HG03025 (cell line): Measurements from ENCODE around the gene NDC1.
"Not testable (repeated sequence)": the region's sequence is repeated elsewhere in the genome, so short reads cannot be mapped to it uniquely, and the experiment has no call there.

Experiments used
- ATAC-seq: cut with Tn5 transposase; IDR thresholded peaks from one replicate; pipeline ENCODE4 v1.9.1; 2021; ENCODE audit warnings: mild to moderate bottlenecking, moderate library complexity; ENCODE audit not compliant: unreplicated experiment, low FRiP score

NDC1 gene, protein sequence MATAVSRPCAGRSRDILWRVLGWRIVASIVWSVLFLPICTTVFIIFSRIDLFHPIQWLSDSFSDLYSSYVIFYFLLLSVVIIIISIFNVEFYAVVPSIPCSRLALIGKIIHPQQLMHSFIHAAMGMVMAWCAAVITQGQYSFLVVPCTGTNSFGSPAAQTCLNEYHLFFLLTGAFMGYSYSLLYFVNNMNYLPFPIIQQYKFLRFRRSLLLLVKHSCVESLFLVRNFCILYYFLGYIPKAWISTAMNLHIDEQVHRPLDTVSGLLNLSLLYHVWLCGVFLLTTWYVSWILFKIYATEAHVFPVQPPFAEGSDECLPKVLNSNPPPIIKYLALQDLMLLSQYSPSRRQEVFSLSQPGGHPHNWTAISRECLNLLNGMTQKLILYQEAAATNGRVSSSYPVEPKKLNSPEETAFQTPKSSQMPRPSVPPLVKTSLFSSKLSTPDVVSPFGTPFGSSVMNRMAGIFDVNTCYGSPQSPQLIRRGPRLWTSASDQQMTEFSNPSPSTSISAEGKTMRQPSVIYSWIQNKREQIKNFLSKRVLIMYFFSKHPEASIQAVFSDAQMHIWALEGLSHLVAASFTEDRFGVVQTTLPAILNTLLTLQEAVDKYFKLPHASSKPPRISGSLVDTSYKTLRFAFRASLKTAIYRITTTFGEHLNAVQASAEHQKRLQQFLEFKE

DNA sequence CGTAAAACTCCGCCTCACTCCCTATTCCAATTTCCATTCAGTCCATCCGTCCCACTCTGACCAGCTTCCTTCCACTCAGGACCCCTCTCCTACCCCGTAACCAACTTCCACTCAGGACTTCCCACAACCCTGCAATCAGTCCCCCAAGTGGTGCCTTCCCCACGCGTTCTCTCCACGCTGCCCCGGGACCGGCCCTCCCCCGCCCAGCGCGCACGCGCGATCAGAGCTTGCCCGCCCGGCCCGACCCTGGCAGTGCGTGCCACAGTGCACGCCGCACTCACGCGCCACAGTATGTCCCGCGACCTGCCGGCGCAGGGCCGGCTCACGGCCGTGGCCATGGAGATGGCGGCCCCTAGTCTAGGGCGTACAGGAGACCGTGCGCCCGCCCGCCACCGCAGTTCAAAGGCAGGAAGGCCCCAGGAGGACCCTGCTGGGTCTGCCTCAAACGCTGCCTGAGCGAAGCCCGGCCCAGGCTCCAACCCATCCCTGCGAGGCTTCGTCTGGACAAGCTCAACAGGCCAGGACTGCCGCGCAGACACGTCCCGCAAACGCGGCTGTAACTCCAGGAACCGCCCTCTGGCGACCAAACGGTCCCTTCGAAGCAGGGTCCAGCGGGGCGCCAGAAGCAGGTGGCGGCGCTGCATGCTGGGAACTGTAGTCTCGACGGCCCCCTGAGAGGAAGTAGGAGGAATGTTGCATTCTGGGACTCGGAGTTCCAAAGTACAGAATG, at the start of gene NDC1:
Gene NDC1, minus strand, starts transcription at position 373 of the 730 bp plus-strand sequence. Its CDS starts 35 bp downstream, at position 338.
- ATAC-seq: peak; percentile 86

DNA sequence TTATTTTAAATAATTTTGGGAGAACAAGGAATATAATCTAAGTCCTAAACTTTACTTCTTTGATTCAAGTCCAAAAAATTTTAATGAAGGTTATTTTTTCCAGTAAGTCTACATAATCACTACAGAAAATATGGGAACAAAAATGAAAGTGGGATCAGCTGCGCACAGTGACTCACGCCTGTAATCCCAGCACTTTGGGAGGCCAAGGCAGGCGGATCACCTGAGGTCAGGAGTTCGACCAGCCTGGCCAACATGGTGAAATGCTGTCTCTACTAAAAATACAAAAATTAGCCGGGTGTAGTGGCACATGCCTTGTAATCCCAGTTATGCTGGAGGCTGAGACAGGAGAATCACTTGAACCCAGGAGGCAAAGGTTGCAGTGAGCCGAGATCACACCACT, 45.5 kb upstream of the NDC1 start:
- not testable (repeated sequence) for ATAC-seq

GRCh38 chr1:53881853-53882252, 43.8 kb upstream of the NDC1 start:
- not testable (repeated sequence) for ATAC-seq

- ATAC-seq: no peak
Measured at GRCh38 chr1:53878492-53879105, 40.5 kb upstream of the NDC1 start.

GRCh38 chr1:53875150-53875549, 37.1 kb upstream of the NDC1 start:
- not testable (repeated sequence) for ATAC-seq

GRCh38 chr1:53871773-53872484, 33.8 kb upstream of the NDC1 start:
- ATAC-seq: no peak

DNA sequence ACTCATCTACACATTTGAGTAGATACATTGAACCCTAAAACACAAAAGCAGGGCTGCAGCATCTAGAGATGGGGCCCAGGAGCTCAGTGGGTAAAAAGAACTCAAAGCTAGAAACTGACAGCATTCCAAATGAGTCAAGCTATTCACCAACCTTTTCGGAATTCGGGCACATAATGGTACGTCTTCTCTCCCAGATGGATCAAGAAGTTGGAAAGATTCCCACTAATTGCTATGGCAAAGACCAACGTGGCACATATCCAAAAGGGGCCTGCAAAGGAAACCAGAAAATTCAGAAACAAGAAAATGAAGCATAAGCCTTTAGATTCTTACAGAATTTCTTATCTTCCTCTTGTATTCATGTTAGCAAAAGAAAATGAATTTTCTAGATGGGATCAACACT, 33.1 kb upstream of the NDC1 start:
- ATAC-seq: no peak

- no peak for ATAC-seq
Measured at GRCh38 chr1:53869454-53870117, 31.5 kb upstream of the NDC1 start.

- ATAC-seq: no peak
Measured at GRCh38 chr1:53868565-53868964, 30.5 kb upstream of the NDC1 start.

DNA sequence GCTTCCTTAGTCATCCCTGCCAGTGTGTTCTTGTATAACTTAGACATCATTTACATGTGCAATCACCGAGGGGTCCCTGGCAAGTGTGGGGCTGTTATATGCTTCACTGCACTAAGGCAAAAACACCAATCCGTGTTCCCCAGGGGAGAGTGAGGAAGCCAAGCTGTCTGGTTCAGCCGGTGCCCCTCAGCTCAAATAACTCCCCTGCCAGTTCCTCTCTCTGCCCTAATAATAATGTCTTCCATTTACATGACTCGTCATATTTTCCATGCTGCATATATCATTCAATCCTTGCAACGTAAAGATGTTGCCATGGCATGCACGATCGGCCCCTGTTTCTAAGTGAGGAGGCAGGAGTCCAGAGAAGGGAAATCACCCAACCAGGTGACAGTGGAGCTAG, 24.4 kb upstream of the NDC1 start:
- no peak for ATAC-seq

GRCh38 chr1:53860967-53861411, 22.9 kb upstream of the NDC1 start:
- no peak for ATAC-seq

- no peak for ATAC-seq
Measured at GRCh38 chr1:53851571-53852285, 13.6 kb upstream of the NDC1 start.

DNA sequence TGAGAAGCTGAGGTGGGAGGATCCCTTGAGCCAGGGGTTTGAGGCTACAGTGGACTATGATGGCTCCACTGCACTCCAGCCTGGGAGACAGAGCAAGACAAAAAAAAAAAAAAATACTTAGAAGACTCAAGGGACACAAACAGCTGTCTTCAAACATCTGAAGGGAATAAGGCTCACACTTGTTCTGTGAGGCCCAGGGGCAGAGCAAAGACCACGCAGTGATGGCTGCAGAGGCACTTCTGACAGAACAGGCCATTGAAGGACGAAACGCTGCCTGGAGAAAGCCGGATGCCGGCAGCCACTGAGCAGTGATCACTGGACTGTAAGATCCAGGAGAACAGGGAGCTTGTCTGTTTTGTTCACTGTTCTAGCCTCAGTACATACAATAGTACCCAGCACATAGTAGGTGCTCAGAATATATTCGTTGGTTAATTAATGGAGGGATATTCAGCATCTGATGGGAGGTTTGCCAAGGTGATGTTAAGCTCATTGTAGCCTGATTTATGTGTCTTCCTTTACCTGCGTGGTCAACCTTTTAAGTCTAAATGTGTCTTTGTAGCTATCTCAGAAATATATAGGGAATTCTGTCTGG, 12.1 kb upstream of the NDC1 start:
- no peak for ATAC-seq

GRCh38 chr1:53847980-53848379, 9.9 kb upstream of the NDC1 start:
- no peak for ATAC-seq

DNA sequence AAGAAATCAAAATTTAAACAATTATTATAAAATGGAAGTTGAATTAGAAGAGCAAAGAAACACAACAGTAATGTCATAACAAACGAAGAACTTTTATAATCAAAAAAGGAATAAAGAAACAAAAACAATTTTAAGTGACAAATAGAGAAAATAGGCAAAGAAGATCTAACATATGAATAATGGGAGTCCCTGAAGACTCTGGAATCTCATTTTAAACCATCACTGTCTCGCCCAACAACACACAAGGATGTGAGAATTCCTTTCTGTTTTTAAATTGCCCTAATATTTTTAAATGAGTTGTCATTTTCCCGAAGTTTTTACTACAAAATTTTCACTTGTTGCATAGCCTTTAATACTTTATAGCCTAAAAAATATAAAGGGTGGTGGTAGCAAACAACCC, 4.3 kb upstream of the NDC1 start:
- no peak for ATAC-seq

DNA sequence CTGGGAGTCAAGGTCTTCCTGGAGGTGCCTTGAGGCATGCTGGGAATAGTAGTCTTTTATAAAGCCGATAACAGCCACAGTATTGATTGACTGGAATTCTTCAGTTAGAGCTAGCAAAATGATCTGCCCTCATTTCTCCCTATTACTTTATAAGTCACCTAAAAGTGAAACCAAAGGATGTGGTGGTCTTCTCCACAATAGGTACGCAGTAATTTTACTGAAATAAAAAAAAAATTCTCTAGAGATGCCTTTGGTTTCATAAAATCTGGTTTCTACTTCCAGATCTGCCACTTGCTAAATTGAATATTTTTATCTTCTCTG, 518 bp upstream of the NDC1 start:
- ATAC-seq: no peak

GRCh38 chr1:53837646-53837923, 511 bp downstream of the NDC1 start:
- ATAC-seq: no peak

DNA sequence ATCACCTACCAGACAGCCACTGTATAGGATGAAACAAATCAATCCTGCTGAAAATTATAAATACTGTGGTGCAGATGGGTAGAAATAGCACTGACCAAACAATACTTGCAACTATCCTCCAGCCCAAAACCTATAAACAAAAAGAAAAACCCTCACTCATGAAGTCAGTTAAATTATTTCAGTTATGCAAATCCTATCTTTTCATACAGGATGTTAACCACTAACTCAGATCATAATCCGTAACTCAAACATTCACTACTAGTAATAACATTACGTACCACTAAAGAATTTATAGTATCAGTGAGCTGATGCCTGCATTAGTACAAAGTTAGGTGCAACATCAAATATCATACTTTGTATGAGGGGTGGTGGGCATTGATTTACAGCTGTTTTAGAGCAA, 2.6 kb downstream of the NDC1 start:
- ATAC-seq: no peak

DNA sequence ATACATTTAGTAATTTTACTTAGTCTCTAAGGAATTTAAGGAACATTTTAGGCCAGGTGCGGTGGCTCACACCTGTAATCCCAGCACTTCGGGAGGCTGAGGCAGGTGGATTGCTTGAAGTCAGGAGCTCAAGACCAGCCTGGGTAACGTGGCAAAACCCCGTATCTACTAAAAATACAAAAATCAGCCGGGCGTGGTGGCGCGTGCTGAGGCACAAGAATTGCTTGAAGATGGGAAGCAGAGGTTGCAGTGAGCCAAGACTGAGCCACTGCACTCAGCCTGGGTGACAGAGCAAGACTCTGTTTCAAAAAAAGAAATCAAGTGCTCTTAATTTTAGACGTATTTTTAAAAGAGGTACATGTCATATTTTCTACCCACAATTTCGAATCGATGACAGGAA, 3.3 kb downstream of the NDC1 start:
- no peak for ATAC-seq
